Thymus (tissue), 11 donors: ENCODE results near the gene NFS1. TPM values are rescaled to one million over a fixed set of nuclear protein-coding genes. Genes with fewer than 3 reads are reported as not detected.

Source experiments
- DNase-seq, 9 donors: peaks; one replicate each; pipeline ENCODE4 v3.0.0-alpha.2; 2013; ENCODE audit warnings: low spot score in 9 of 9, low read depth in 6 of 9, missing footprints in 1 of 9
- H3K27ac ChIP-seq, 2 donors: one replicate each; pipeline ENCODE4 v1.5.1; 2013; ENCODE audit warnings: control low read depth in 1 of 2, low read depth in 1 of 2, low read length in 1 of 2, mild to moderate bottlenecking in 1 of 2, moderate library complexity in 1 of 2
- H3K27me3 ChIP-seq, 2 donors: one replicate each; pipeline ENCODE4 v1.5.1; 2013; ENCODE audit warnings: low read length in 1 of 2; ENCODE audit not compliant: control insufficient read depth in 2 of 2, insufficient read depth in 1 of 2
- H3K36me3 ChIP-seq, 2 donors: one replicate each; pipeline ENCODE4 v1.5.1; 2013; ENCODE audit warnings: low read length in 1 of 2, mild to moderate bottlenecking in 1 of 2, moderate library complexity in 1 of 2; ENCODE audit not compliant: control insufficient read depth in 2 of 2, insufficient read depth in 2 of 2
- H3K4me1 ChIP-seq, 2 donors: one replicate each; pipeline ENCODE4 v1.5.1; 2013; ENCODE audit warnings: low read length in 2 of 2; ENCODE audit not compliant: control insufficient read depth in 2 of 2, insufficient read depth in 2 of 2
- H3K4me3 ChIP-seq, 2 donors: one replicate each; pipeline ENCODE4 v1.5.1; 2013; ENCODE audit warnings: low read length in 2 of 2, control low read depth in 1 of 2, mild to moderate bottlenecking in 1 of 2
- H3K9me3 ChIP-seq, 2 donors: one replicate each; pipeline ENCODE4 v1.5.1; 2013; ENCODE audit warnings: low read length in 1 of 2, mild to moderate bottlenecking in 1 of 2; ENCODE audit not compliant: control insufficient read depth in 2 of 2, insufficient read depth in 1 of 2
- WGBS: extraction: QIAGEN DNeasy Blood & Tissue Kit; methylation state at CpG from one replicate; pipeline ENCODE4 v1.1.7; 2013; 5-methylcytosine and 5-hydroxymethylcytosine counted together
- polyA plus RNA-seq: library from polyadenylated mRNA; stranded (reverse); fragments of 200-250 nt; gene quantifications from one replicate; pipeline ENCODE4 v1.2.3, GENCODE V29; 2013
- total RNA-seq: library from RNA; stranded (reverse); fragments of 120-200 nt; gene quantifications from one replicate; pipeline ENCODE4 v1.2.4, GENCODE V29; 2013
- donor health status: healthy.

NFS1 gene
- total and polyA plus RNA-seq, 2 donors = 13.2 to 25.5 TPM

- no peaks in the 10 kb centered on the region for H3K9me3 ChIP-seq
- 98% methylated on average over 17 of the region's 17 CpGs for WGBS
- H3K27ac ChIP-seq = no peak overlapping the region
- H3K36me3 ChIP-seq = peaks cover 11 to 13% of the 10 kb centered on the region in 2 donors
- H3K4me3 ChIP-seq = no peak overlapping the region
- DNase-seq = no peak
- H3K27me3 ChIP-seq = no peaks in the 10 kb centered on the region
- peaks cover 14% of the 10 kb centered on the region in 2 donors for H3K4me1 ChIP-seq
These were observed 33.2 kb downstream of the NFS1 start for GRCh38 chr20:35665949-35666288.

DNA sequence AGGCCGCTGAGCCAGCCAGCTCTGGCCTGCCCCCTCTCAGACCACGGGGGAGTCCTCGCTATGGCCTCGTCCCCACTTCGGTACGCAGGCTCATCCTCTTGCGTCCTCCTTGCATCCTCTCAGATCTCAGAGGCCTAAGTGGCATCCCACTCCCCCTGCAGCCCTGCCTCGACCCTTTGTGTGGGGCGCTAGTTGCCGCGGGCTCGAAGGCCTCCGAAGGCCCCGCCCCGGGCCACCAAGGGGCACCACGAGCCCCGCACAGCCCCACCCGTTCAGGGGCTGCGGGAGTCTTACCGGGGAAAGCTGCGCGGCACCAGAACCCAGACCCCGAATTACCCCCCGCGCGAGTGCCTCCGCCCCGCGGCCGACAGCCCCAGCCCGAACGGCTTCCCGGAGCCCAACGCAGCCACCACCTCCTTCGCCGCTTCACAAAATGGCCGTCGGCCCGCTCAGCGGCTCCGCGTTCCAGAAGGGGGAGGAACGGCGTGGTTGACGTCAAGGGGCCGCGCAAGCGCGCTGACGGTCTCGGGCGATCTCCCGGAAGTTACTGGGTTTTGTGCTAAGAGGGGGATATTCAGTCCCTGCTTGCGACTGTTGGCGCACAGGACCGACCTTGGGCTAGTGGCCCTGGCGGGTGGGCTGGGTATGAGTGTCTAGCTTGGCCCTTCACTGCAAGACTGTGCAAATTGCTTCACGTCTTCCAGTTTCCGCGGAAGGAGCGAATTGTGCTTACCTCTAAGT, 34.5 kb downstream of the NFS1 start, which contains the start of the genes CPNE1 and RBM12:
Gene CPNE1, minus strand, starts transcription at position 435 of the 741 bp plus-strand sequence. CDS start 31,977 bp downstream, outside the sequence.
Gene RBM12, minus strand, starts transcription at position 435 of the 741 bp plus-strand sequence. CDS start 9,578 bp downstream, outside the sequence.
- H3K36me3 ChIP-seq = peaks cover 10 to 12% of the 10 kb centered on the region in 2 donors
- DNase-seq = peak; percentile 82 to 96 (median 93)
- H3K27ac ChIP-seq = peak within 1 kb of the TSS; percentile 99
- peak within 1 kb of the TSS; percentile 91 to 97 for H3K4me3 ChIP-seq
- no peaks in the 10 kb centered on the region for H3K9me3 ChIP-seq
- H3K27me3 ChIP-seq = no peaks in the 10 kb centered on the region
- under 1% methylated on average over 61 of the region's 61 CpGs for WGBS
- H3K4me1 ChIP-seq = peaks cover 21 to 24% of the 10 kb centered on the region in 2 donors

DNA sequence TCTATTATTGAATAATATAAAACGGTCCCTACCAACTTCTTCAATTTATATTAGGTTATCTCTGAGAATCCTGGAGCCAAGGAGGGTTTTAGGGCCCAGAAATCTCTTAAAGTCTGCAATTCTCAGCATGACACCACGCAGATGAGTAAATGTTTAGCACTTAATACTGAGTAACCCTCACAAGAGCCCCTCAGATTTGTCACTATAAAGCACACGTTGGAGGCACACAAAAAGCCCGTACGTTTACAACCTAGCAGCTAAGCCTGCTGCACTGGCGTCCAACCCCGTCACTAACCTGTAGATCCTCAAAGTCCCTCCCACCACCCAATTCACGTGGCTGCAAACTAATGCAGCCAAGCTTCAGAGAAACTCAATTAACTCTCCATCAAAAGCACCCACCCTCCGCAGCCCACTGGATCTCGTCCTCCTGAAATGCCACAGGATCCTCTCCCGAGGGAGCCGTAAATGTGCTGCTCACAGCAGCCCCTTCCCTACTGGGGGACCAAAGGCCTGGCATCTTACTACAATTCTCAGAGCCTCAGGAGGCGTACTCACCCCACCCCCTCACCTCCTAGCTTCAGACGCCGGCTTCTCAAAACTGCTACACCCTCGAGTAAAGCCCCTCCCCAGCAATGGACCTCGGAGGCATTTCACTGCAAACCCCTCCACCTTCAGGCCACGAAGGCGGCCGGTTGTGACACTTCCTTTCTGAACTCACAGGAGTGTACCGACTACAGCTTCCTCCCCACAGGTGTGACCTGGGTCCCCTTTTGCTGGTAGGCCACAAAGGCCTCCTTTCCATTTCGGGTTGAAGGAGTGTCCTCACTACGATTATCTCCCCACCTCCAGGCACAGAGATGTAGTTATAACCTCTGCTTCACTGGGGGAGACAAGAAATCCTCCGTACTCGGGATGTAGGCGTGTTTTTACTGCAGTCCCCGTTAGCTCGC, 35.4 kb downstream of the NFS1 start:
- H3K4me1 ChIP-seq = peaks cover 21 to 24% of the 10 kb centered on the region in 2 donors
- DNase-seq = peak in 8 of 9 donors; percentile 30 to 86 (median 61)
- under 1% methylated on average over 28 of the region's 28 CpGs for WGBS
- H3K27ac ChIP-seq = peak overlapping the region; percentile 99
- H3K36me3 ChIP-seq = peaks cover 1 to 3% of the 10 kb centered on the region in 2 donors
- H3K27me3 ChIP-seq = no peaks in the 10 kb centered on the region
- H3K4me3 ChIP-seq = peak overlapping the region; percentile 91 to 97
- no peaks in the 10 kb centered on the region for H3K9me3 ChIP-seq

DNA sequence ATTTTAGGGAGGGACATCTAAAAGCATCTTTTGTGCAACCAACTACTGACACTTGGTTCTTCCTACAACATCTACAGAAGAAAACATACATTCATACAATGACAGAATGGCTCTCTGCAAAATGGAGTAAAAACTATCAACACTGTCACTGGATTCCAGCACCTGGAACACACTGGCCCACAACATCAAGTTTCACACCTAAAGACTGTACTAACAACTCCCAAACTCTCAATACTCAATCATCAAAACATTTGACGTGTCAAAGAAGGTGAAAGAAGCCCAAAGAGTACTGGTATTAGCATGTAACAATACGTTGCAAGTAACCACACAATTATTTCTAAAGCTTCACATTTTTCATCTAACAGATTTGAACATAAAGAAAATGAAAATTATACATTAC, 36.6 kb downstream of the NFS1 start:
- no peaks in the 10 kb centered on the region for H3K27me3 ChIP-seq
- no peaks in the 10 kb centered on the region for H3K9me3 ChIP-seq
- peak overlapping the region in 1 of 2 donors; percentile 5 for H3K4me3 ChIP-seq
- no peak for DNase-seq
- no peak overlapping the region for H3K27ac ChIP-seq
- WGBS = 31% methylated on average over 2 of the region's 2 CpGs
- peaks cover 0 to 1% of the 10 kb centered on the region in 2 donors for H3K36me3 ChIP-seq
- H3K4me1 ChIP-seq = peaks cover 24 to 25% of the 10 kb centered on the region in 2 donors

DNA sequence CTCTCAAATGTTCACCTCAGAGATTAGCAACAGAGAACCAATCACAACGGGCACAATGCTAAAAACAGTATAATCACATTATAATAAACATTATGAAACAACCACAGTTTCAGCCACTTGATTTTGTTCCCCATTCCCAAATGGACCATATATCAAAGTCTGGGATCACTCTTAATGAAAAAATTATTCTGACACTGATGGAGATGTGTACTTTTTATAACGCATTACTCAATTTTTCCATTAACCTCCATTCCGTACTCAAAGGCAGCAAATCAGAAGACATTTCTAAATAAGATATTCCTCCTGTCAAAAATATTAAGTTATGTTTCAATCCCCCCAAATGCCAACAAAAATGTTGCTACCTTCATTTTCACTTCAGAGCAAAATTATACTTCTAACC, 37.2 kb downstream of the NFS1 start:
- no peak for DNase-seq
- Histone ChIP-seq H3K36me3 (peaks cover 0 to 7% of the 10 kb centered on the region in 2 donors), H3K27ac (no peak overlapping the region), H3K4me3 (peak overlapping the region in 1 of 2 donors; percentile 29), H3K9me3 (no peaks in the 10 kb centered on the region), H3K4me1 (peaks cover 24 to 28% of the 10 kb centered on the region in 2 donors), H3K27me3 (no peaks in the 10 kb centered on the region)
- WGBS = 65% methylated on average over 3 of the region's 3 CpGs

DNA sequence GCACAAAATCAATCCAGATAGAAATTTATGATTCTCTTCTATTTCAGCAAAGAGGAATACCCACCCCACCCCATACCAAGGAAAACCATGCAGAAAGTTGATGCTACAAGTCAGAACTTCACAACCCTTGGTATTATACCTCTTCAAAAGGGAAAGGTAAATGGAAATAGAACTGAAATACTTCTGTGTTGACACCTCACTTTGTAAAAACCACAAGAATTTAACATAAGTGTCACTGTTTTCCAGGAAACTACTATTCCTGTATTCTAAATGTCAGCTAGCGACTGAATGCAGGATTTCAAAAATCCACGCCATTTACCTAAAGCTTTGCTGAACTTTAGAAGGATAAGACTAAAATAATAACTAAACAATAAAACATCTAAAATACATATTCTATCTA, 38.1 kb downstream of the NFS1 start:
- Histone ChIP-seq H3K9me3 (no peaks in the 10 kb centered on the region), H3K36me3 (peaks cover 3 to 12% of the 10 kb centered on the region in 2 donors), H3K4me1 (peaks cover 24 to 28% of the 10 kb centered on the region in 2 donors), H3K27ac (no peak overlapping the region), H3K4me3 (no peak overlapping the region), H3K27me3 (no peaks in the 10 kb centered on the region)
- WGBS = 42% methylated on average over 2 of the region's 2 CpGs
- DNase-seq = peak in 1 of 9 donors; percentile 34

GRCh38 chr20:35660122-35660937, 38.8 kb downstream of the NFS1 start:
- Histone ChIP-seq H3K27ac (no peak overlapping the region), H3K4me1 (peaks cover 24 to 28% of the 10 kb centered on the region in 2 donors)
- WGBS = 94% methylated on average over 10 of the region's 10 CpGs

GRCh38 chr20:35657271-35657670, 41.9 kb downstream of the NFS1 start:
- Histone ChIP-seq H3K36me3 (peaks cover 31 to 43% of the 10 kb centered on the region in 2 donors), H3K27me3 (no peaks in the 10 kb centered on the region), H3K4me1 (peaks cover 10 to 22% of the 10 kb centered on the region in 2 donors), H3K9me3 (no peaks in the 10 kb centered on the region), H3K27ac (no peak overlapping the region), H3K4me3 (no peak overlapping the region)
- DNase-seq = no peak
- 10% methylated on average over 1 of the region's 1 CpG for WGBS

More at GRCh38 chr20:35660122-35660937, 38.8 kb downstream of the NFS1 start:
- H3K4me3 ChIP-seq = no peak overlapping the region
- no peaks in the 10 kb centered on the region for H3K9me3 ChIP-seq
- no peaks in the 10 kb centered on the region for H3K27me3 ChIP-seq
- no peak for DNase-seq
- peaks cover 3 to 12% of the 10 kb centered on the region in 2 donors for H3K36me3 ChIP-seq
